Mesothelial cell of epicardium (in vitro differentiated cells): ENCODE results near the gene BAIAP2L1. TPM values are rescaled to one million over a fixed set of nuclear protein-coding genes. Genes with fewer than 3 reads are reported as not detected.

Experiments used
- DNase-seq, 2 experiments: peaks; one replicate each; pipeline ENCODE4 v3.0.0; 2021; ENCODE audit warnings: low spot score in 2 of 2; ENCODE audit not compliant: unreplicated experiment in 2 of 2
- H3K27ac Mint-ChIP-seq: 2 replicates; pipeline ENCODE4 v1.8.0; 2021; ENCODE audit warnings: mixed read lengths
- H3K27me3 Mint-ChIP-seq: 2 replicates; pipeline ENCODE4 v1.8.0; 2021; ENCODE audit warnings: low read depth, mixed read lengths
- H3K36me3 Mint-ChIP-seq: 2 replicates; pipeline ENCODE4 v1.8.0; 2021; ENCODE audit warnings: mixed read lengths
- H3K4me1 Mint-ChIP-seq: 2 replicates; pipeline ENCODE4 v1.8.0; 2021; ENCODE audit warnings: mixed read lengths
- H3K4me3 Mint-ChIP-seq: 2 replicates; pipeline ENCODE4 v1.8.0; 2021; ENCODE audit warnings: mild to moderate bottlenecking, moderate library complexity, mixed read lengths
- H3K9me3 Mint-ChIP-seq: 2 replicates; pipeline ENCODE4 v1.8.0; 2021; ENCODE audit warnings: mixed read lengths
- total RNA-seq: library from RNA; stranded (reverse); gene quantifications from 3 replicates; pipeline ENCODE4 v1.2.1, GENCODE V29; 2021
- TF ChIP-seq, protein P1 (sequence below): fragments of 200-600 bp; sonication (generic); IDR thresholded peaks from one replicate; pipeline ENCODE4 v1.5.0; 2021; ENCODE audit warnings: antibody characterized with exemption; ENCODE audit not compliant: unreplicated experiment

Gene BAIAP2L1
- total RNA-seq, 1 donor from 2014 or later: 27.2 TPM

GRCh38 chr7:98378210-98378819, 22.6 kb downstream of the BAIAP2L1 start:
- Mint-ChIP-seq H3K27me3 (no peaks in the 10 kb centered on the region), H3K4me1 (no peaks in the 10 kb centered on the region), H3K9me3 (peaks cover 5% of the 10 kb centered on the region), H3K4me3 (no peak overlapping the region), H3K36me3 (peaks cover 11% of the 10 kb centered on the region), H3K27ac (no peak overlapping the region)
- DNase-seq: no peak
- TF ChIP-seq, protein P1, sequence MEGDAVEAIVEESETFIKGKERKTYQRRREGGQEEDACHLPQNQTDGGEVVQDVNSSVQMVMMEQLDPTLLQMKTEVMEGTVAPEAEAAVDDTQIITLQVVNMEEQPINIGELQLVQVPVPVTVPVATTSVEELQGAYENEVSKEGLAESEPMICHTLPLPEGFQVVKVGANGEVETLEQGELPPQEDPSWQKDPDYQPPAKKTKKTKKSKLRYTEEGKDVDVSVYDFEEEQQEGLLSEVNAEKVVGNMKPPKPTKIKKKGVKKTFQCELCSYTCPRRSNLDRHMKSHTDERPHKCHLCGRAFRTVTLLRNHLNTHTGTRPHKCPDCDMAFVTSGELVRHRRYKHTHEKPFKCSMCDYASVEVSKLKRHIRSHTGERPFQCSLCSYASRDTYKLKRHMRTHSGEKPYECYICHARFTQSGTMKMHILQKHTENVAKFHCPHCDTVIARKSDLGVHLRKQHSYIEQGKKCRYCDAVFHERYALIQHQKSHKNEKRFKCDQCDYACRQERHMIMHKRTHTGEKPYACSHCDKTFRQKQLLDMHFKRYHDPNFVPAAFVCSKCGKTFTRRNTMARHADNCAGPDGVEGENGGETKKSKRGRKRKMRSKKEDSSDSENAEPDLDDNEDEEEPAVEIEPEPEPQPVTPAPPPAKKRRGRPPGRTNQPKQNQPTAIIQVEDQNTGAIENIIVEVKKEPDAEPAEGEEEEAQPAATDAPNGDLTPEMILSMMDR: no peak

DNA sequence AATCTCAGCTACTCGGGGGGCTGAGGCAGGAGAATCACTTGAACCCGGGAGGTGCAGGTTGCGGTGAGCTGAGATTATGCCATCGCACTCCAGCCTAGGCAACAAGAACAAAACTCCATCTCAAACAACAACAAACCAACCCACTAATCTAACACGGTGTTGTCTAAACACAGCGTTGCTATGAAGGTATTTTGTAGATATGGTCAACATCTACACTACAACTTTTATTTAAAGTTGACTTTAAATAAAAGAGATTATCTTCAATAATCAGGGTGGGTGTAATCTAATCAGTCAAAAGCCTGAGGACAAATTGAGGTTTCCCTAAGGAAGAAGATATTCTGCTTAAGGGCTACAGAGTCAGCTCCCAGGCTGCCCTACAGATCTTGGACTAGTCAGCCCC, 24.2 kb downstream of the BAIAP2L1 start:
- Mint-ChIP-seq H3K4me1 (no peaks in the 10 kb centered on the region), H3K4me3 (no peak overlapping the region), H3K36me3 (peaks cover 11% of the 10 kb centered on the region), H3K27ac (no peak overlapping the region), H3K9me3 (peaks cover 5% of the 10 kb centered on the region), H3K27me3 (no peaks in the 10 kb centered on the region)
- DNase-seq: no peak
- TF ChIP-seq, protein P1: no peak

GRCh38 chr7:98375664-98376063, 25.2 kb downstream of the BAIAP2L1 start:
- Mint-ChIP-seq H3K9me3 (peaks cover 5% of the 10 kb centered on the region), H3K27ac (no peak overlapping the region), H3K4me3 (no peak overlapping the region), H3K4me1 (peaks cover 4% of the 10 kb centered on the region), H3K36me3 (peaks cover 9% of the 10 kb centered on the region), H3K27me3 (no peaks in the 10 kb centered on the region)
- no peak for DNase-seq
- TF ChIP-seq, protein P1: no peak

DNA sequence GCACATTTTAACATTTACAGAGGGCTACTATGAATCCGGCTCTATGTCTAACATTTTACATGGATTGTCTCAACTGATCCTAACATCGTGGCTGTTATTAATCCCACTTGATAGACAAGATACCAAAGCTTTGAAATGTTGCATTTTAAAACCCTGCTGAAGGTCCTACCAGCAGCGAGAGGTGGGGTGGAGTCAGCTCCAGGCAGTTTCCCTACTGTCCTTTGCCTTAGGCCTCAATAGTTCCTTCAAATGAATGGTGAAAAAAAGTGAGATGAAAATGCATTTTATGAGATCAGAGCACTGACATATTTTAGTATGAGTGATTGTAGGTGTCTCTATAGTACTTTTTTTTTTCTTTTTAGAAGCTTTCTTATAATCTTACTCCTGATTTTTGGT, 26.6 kb downstream of the BAIAP2L1 start:
- TF ChIP-seq, protein P1: no peak
- H3K27ac Mint-ChIP-seq: no peak overlapping the region
- no peaks in the 10 kb centered on the region for H3K27me3 Mint-ChIP-seq
- H3K36me3 Mint-ChIP-seq: peaks cover 3% of the 10 kb centered on the region
- H3K4me3 Mint-ChIP-seq: no peak overlapping the region
- no peak for DNase-seq
- peaks cover 5% of the 10 kb centered on the region for H3K4me1 Mint-ChIP-seq
- H3K9me3 Mint-ChIP-seq: no peaks in the 10 kb centered on the region

GRCh38 chr7:98372993-98373392, 27.9 kb downstream of the BAIAP2L1 start:
- Mint-ChIP-seq H3K36me3 (peaks cover 3% of the 10 kb centered on the region), H3K4me3 (no peak overlapping the region), H3K4me1 (peaks cover 13% of the 10 kb centered on the region), H3K9me3 (no peaks in the 10 kb centered on the region), H3K27me3 (no peaks in the 10 kb centered on the region), H3K27ac (no peak overlapping the region)
- TF ChIP-seq, protein P1: no peak
- no peak for DNase-seq

- DNase-seq: no peak
- Mint-ChIP-seq H3K27me3 (no peaks in the 10 kb centered on the region), H3K4me3 (no peak overlapping the region), H3K4me1 (peaks cover 13% of the 10 kb centered on the region), H3K36me3 (peaks cover 3% of the 10 kb centered on the region), H3K27ac (no peak overlapping the region), H3K9me3 (no peaks in the 10 kb centered on the region)
- TF ChIP-seq, protein P1: no peak
These were observed 31.2 kb downstream of the BAIAP2L1 start for GRCh38 chr7:98369726-98370125.
